Activated T-cell treated with anti-CD3 and anti-CD28 coated beads, Interleukin-2, amount 50 U/mL, for 4 hours (primary cell): ENCODE measurements around the gene MACROD2. TPM values are rescaled to one million over a fixed set of nuclear protein-coding genes. Genes with fewer than 3 reads are reported as not detected.

Experiments used
- ATAC-seq, 2 donors: fragments of 200-7000 bp; cut with Tn5 transposase; one replicate each; pipeline ENCODE4 v1.10.0; 2021
- DNase-seq: peaks from one replicate; pipeline ENCODE4 v3.0.0-alpha.2; 2020
- H3K27me3 Mint-ChIP-seq: one replicate; pipeline ENCODE4 v1.8.0; 2021; ENCODE audit warnings: low read depth, mixed read lengths
- H3K36me3 Mint-ChIP-seq: one replicate; pipeline ENCODE4 v1.8.0; 2022; ENCODE audit warnings: mixed read lengths; ENCODE audit not compliant: insufficient read depth
- H3K4me1 Mint-ChIP-seq: one replicate; pipeline ENCODE4 v1.8.0; 2021; ENCODE audit warnings: low read depth, mixed read lengths
- H3K4me3 Mint-ChIP-seq: one replicate; pipeline ENCODE4 v1.8.0; 2021; ENCODE audit warnings: mild to moderate bottlenecking, moderate library complexity, mixed read lengths
- H3K9me3 Mint-ChIP-seq: one replicate; pipeline ENCODE4 v1.8.0; 2021; ENCODE audit warnings: mixed read lengths
- total RNA-seq, 3 donors: library from RNA; stranded (reverse); gene quantifications; one replicate each; pipeline ENCODE4 v1.2.1, GENCODE V29; 2021

MACROD2 gene
- total RNA-seq, 3 donors from 2014 or later: 0.10 TPM; not detected in 2

GRCh38 chr20:15455279-15455678 is 1460.0 kb downstream of the MACROD2 start:
- H3K36me3 Mint-ChIP-seq: no peaks in the 10 kb centered on the region
- no peak overlapping the region for H3K4me3 Mint-ChIP-seq
- H3K27me3 Mint-ChIP-seq: no peaks in the 10 kb centered on the region
- no peak for ATAC-seq
- no peak for DNase-seq
- H3K9me3 Mint-ChIP-seq: peaks cover 9% of the 10 kb centered on the region
- H3K4me1 Mint-ChIP-seq: no peaks in the 10 kb centered on the region

DNA sequence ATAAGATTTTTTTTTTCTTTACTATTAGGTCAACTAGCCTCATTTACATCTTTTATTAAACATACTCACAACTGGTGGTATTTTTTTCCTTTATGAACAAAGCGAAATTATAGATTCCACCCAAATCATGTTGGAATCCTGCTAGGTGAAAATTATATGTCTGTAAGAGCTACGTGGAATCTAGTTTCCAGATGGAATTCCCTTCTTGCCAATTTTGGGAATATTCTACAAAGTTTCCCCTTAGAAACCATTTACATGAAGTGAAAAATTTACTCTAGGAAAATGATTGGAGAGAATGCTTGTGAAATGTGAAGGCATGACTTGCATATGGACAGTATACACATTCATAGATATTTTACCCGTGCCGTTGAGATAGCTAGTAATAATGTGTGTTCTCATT is 1466.6 kb downstream of the MACROD2 start:
- Mint-ChIP-seq H3K27me3 (no peaks in the 10 kb centered on the region), H3K9me3 (peaks cover 15% of the 10 kb centered on the region), H3K4me3 (no peak overlapping the region), H3K36me3 (no peaks in the 10 kb centered on the region), H3K4me1 (no peaks in the 10 kb centered on the region)
- ATAC-seq (no peak), DNase-seq (no peak)

- H3K9me3 Mint-ChIP-seq: no peaks in the 10 kb centered on the region
- H3K4me3 Mint-ChIP-seq: no peak overlapping the region
- ATAC-seq (no peak), DNase-seq (no peak)
- no peaks in the 10 kb centered on the region for H3K27me3 Mint-ChIP-seq
- no peaks in the 10 kb centered on the region for H3K4me1 Mint-ChIP-seq
- H3K36me3 Mint-ChIP-seq: no peaks in the 10 kb centered on the region
These were observed 1480.2 kb downstream of the MACROD2 start for GRCh38 chr20:15475483-15475882.

DNA sequence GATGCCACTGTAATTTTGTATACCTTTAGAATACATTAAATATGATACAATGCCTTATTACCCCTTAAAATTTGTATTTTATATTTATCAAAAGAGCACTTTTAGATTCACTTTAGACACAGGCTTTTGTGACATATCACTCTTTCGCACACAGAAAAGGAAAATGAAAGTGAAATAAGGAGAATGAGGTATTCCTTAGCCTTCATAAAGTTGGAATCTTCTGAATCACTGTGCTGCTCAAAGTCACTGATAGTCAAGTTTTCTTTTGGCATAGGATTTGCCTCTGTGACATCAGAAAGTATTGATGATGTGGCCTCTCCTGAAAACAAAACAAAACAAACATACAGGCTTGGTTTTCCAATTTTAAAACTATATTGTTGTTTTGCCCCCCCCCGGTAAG is 1480.9 kb downstream of the MACROD2 start:
- ATAC-seq (no peak), DNase-seq (no peak)
- H3K9me3 Mint-ChIP-seq: no peaks in the 10 kb centered on the region
- H3K27me3 Mint-ChIP-seq: no peaks in the 10 kb centered on the region
- H3K36me3 Mint-ChIP-seq: no peaks in the 10 kb centered on the region
- H3K4me1 Mint-ChIP-seq: no peaks in the 10 kb centered on the region
- H3K4me3 Mint-ChIP-seq: no peak overlapping the region

DNA sequence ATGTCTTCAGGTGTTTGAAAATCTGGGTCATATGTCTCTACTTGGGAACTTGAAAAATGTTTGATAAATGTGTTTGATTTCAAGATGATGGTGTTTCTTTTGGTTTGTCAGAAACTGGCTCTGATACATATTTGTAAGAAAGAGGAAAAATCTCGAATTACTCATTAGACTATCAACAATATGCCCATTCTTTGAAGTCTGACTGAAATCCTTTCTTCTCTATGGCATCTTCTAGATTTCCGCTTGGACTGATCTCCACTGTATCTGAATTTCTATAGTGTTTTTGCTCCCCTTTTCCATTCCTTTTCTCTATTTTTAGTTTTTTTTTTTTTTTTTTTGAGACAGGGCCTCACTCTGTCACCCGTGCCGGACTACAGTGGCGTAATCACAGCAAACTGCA is 1481.5 kb downstream of the MACROD2 start:
- Mint-ChIP-seq H3K27me3 (no peaks in the 10 kb centered on the region), H3K4me3 (no peak overlapping the region), H3K36me3 (no peaks in the 10 kb centered on the region)

GRCh38 chr20:15482525-15482924 is 1487.2 kb downstream of the MACROD2 start:
- DNase-seq (no peak), ATAC-seq (no peak)
- Mint-ChIP-seq H3K4me3 (no peak overlapping the region), H3K4me1 (no peaks in the 10 kb centered on the region), H3K36me3 (no peaks in the 10 kb centered on the region), H3K9me3 (no peaks in the 10 kb centered on the region), H3K27me3 (no peaks in the 10 kb centered on the region)

More for the DNA sequence above, 1481.5 kb downstream of the MACROD2 start:
- DNase-seq (no peak), ATAC-seq (no peak)
- H3K4me1 Mint-ChIP-seq: no peaks in the 10 kb centered on the region
- H3K9me3 Mint-ChIP-seq: no peaks in the 10 kb centered on the region

DNA sequence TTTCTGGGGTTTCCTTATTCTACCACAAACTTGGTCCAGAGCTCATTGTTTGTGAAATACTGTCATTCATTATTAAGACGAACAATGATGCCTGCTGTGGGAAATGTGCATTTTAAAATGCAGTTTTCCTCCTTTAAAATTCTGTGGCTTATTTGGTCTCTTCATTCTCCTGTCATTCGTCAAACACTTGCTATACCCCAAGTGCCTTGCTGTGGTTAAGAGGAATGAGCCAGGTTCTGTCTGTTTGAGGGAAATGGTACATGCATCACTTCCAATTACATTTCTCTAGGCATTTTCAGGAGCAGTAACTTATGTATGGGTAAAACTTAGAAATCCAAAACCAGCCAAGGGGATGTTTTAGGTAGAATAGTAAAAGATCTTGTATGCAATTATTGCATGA is 1490.2 kb downstream of the MACROD2 start:
- H3K36me3 Mint-ChIP-seq: no peaks in the 10 kb centered on the region
- H3K27me3 Mint-ChIP-seq: no peaks in the 10 kb centered on the region
- DNase-seq (no peak), ATAC-seq (no peak)
- H3K4me3 Mint-ChIP-seq: no peak overlapping the region
- no peaks in the 10 kb centered on the region for H3K9me3 Mint-ChIP-seq
- H3K4me1 Mint-ChIP-seq: no peaks in the 10 kb centered on the region

DNA sequence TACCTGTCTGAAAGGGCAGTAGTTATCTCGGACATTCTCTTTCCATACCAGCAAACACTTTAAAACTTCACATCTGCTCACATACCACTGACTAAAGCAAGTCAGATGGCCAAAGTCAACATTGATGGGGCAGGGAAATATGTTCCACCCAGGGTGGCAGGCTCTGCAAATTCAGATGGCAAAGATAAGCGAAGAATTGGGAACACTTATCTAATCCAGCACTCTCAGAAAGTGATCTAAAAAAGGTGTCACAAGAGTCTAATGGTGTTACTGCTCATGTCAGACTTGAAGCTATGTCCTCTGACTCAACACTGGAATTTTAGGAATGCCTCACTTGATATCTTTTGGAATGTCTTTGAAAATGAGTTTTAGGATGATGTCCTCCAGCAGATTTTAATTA is 1491.7 kb downstream of the MACROD2 start:
- Mint-ChIP-seq H3K4me1 (no peaks in the 10 kb centered on the region), H3K27me3 (no peaks in the 10 kb centered on the region), H3K9me3 (no peaks in the 10 kb centered on the region), H3K36me3 (no peaks in the 10 kb centered on the region), H3K4me3 (no peak overlapping the region)
- DNase-seq (no peak), ATAC-seq (no peak)

- Mint-ChIP-seq H3K4me3 (no peak overlapping the region), H3K27me3 (no peaks in the 10 kb centered on the region), H3K9me3 (peaks cover 4% of the 10 kb centered on the region), H3K4me1 (no peaks in the 10 kb centered on the region), H3K36me3 (no peaks in the 10 kb centered on the region)
- ATAC-seq (no peak), DNase-seq (no peak)
These were observed 1492.4 kb downstream of the MACROD2 start for GRCh38 chr20:15487682-15488081.

- DNase-seq (no peak), ATAC-seq (no peak)
- Mint-ChIP-seq H3K27me3 (no peaks in the 10 kb centered on the region), H3K9me3 (peaks cover 14% of the 10 kb centered on the region), H3K4me1 (no peaks in the 10 kb centered on the region), H3K4me3 (no peak overlapping the region), H3K36me3 (no peaks in the 10 kb centered on the region)
These were observed 1496.3 kb downstream of the MACROD2 start for GRCh38 chr20:15491575-15491974.

DNA sequence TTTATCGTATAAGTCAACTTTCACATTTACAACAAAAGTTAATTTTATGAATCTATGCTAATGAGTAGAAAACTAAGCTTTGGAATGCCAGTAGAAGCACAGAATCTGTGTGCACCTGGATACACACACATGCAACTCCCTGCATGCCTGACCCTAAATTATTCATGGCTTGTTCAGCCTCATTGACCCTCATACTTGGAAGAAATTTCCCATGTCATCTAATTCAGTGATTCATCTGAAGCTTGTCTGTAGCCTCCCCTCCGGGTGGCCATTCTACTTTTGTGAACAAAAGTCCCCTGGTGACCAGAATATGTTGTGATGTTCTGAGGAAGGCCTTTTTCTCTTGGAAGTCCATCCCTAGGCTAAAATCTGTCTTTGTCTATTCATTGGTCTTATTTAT is 1499.5 kb downstream of the MACROD2 start:
- Mint-ChIP-seq H3K4me3 (no peak overlapping the region), H3K4me1 (no peaks in the 10 kb centered on the region), H3K27me3 (no peaks in the 10 kb centered on the region), H3K36me3 (no peaks in the 10 kb centered on the region), H3K9me3 (peaks cover 28% of the 10 kb centered on the region)
- DNase-seq (no peak), ATAC-seq (no peak)

DNA sequence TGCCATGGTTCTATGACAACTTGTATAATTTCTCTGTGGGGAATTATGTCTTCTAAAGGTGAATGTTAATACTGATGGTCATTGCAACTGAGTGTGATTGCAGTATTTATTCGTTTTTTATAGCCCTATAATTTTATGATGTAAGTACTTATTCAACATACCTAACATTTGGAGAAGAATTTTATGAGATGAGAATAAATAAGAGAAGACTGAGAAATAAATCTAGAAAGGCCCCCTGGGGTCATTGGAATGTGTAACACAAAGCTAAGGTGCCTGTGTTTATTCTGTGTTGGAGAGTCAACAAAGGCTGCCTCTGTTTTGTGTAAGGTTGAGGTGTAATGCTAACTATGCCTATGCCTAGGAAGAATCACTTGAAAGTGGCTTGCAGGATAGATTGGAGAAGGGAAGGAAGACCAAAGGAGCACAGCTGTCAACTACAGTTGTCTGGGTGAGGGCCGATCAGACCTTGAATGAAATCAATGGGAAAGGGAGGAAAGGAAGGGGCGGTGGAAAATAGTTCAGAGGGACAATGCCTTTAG is 1501.3 kb downstream of the MACROD2 start:
- Mint-ChIP-seq H3K4me3 (no peak overlapping the region), H3K4me1 (no peaks in the 10 kb centered on the region), H3K9me3 (peaks cover 28% of the 10 kb centered on the region), H3K27me3 (no peaks in the 10 kb centered on the region), H3K36me3 (no peaks in the 10 kb centered on the region)
- ATAC-seq: no peak
- DNase-seq: no peak

DNA sequence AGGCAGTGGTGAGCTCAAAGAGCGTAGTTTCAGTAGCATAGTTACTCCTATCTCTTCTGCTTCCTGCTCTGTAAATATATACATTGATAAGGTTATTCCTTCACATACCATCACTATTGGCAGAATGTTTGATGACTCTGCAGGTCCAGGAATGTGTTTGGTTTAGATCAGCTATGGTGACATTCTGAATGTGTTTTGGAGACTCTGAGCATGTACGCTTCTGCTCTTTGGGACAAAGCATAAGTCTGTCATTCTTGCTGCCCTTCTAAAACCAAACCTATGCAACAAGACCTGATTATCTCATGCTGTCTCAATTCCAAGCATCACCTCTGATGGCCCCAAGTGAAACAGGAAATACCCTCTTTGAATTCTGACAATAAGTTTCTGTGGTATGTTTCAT is 1503.6 kb downstream of the MACROD2 start:
- DNase-seq: no peak
- H3K9me3 Mint-ChIP-seq: peaks cover 23% of the 10 kb centered on the region

DNA sequence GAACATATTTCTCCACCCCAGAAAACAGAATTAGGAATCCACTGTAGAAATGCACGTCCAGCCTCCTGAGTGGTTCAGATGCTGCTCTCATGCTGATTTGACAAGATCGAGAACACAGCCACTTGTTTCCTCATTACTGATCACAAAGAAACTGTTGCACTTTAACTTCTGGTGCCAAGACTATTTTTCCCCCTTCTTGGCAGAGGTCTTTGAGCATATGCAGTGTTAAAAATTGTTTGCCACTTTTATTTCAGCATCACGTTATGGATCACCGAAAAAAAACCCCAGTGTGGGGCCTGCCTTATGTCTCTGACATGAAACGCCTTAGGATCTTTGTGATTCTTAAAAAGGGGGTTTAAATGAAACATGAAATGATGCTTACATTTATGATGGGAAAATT is 1511.0 kb downstream of the MACROD2 start:
- Mint-ChIP-seq H3K36me3 (no peaks in the 10 kb centered on the region), H3K4me3 (no peak overlapping the region), H3K4me1 (no peaks in the 10 kb centered on the region), H3K9me3 (peaks cover 4% of the 10 kb centered on the region), H3K27me3 (no peaks in the 10 kb centered on the region)
- no peak for DNase-seq
- no peak for ATAC-seq

More for the DNA sequence above, 1503.6 kb downstream of the MACROD2 start:
- no peak overlapping the region for H3K4me3 Mint-ChIP-seq
- no peak for ATAC-seq
- no peaks in the 10 kb centered on the region for H3K27me3 Mint-ChIP-seq
- H3K36me3 Mint-ChIP-seq: no peaks in the 10 kb centered on the region
- H3K4me1 Mint-ChIP-seq: no peaks in the 10 kb centered on the region

- no peak for ATAC-seq
- Mint-ChIP-seq H3K4me1 (no peaks in the 10 kb centered on the region), H3K27me3 (no peaks in the 10 kb centered on the region), H3K36me3 (no peaks in the 10 kb centered on the region), H3K9me3 (peaks cover 4% of the 10 kb centered on the region), H3K4me3 (no peak overlapping the region)
- no peak for DNase-seq
These were observed 1511.8 kb downstream of the MACROD2 start for GRCh38 chr20:15507151-15507550.

DNA sequence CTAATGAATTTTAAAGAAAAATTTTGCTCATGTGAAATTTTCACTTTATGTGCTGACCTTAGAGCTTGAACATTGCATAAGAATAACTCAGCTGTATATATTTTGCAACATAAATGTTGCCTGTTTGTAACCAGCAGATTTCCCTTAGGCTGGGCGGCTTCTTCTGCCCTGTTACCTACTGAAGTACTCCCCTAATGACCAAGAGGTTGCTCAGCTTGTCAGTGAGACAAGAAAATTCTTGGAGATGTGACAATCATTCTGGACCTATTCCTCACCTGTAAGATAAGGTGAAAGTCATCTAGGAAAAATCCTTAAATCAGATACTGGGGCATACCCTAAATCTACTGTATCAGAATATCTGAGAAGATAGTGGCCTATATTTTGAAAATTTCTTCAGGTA is 1516.2 kb downstream of the MACROD2 start:
- no peaks in the 10 kb centered on the region for H3K36me3 Mint-ChIP-seq
- H3K9me3 Mint-ChIP-seq: no peaks in the 10 kb centered on the region
- H3K4me3 Mint-ChIP-seq: no peak overlapping the region
- H3K4me1 Mint-ChIP-seq: no peaks in the 10 kb centered on the region
- DNase-seq (no peak), ATAC-seq (no peak)
- no peaks in the 10 kb centered on the region for H3K27me3 Mint-ChIP-seq
